H1 (cell line): ENCODE data around the gene GPR180.

ENCODE experiments used
- CHD2 ChIP-seq: IDR thresholded peaks from 2 replicates; pipeline ENCODE4 v1.6.1; 2012; ENCODE audit warnings: low read length, improper control_type of control experiment
- CTCF ChIP-seq, 3 experiments: IDR thresholded peaks; 1 replicate in 2 of 3; 2 replicates in 1 of 3; pipeline versions ENCODE4 v1.5.1 to v1.6.1; 2011; ENCODE audit warnings: low read length in 3 of 3, mild to moderate bottlenecking in 3 of 3, inconsistent platforms in 2 of 3, low read depth in 1 of 3, moderate library complexity in 1 of 3; ENCODE audit not compliant: insufficient read depth in 1 of 3; ENCODE audit errors: control extremely low read depth in 1 of 3
- EP300 ChIP-seq, 2 experiments: IDR thresholded peaks; 1 replicate in 1 of 2; 2 replicates in 1 of 2; pipeline ENCODE4 v1.6.1; 2011 to 2012; ENCODE audit warnings: low read depth in 2 of 2, low read length in 2 of 2, mild to moderate bottlenecking in 2 of 2, borderline replicate concordance in 1 of 2, inconsistent platforms in 1 of 2, moderate library complexity in 1 of 2
- EZH2 ChIP-seq: fragments of 200-600 bp; sonication (generic); IDR thresholded peaks from 2 replicates; pipeline ENCODE4 v1.7.1; 2012; ENCODE audit warnings: low read depth, mild to moderate bottlenecking, moderate library complexity, low read length, inconsistent platforms; ENCODE audit not compliant: severe bottlenecking
- JUND ChIP-seq: IDR thresholded peaks from 2 replicates; pipeline ENCODE4 v1.6.1; 2011; ENCODE audit warnings: mild to moderate bottlenecking, improper control_type of control experiment, low read length
- SIX5 ChIP-seq: IDR thresholded peaks from 2 replicates; pipeline ENCODE4 v1.6.1; 2011; ENCODE audit warnings: mild to moderate bottlenecking, low read depth, low read length
- SP4 ChIP-seq: IDR thresholded peaks from 2 replicates; pipeline ENCODE4 v1.6.1; 2012; ENCODE audit warnings: low read length, inconsistent platforms
- SRF ChIP-seq: IDR thresholded peaks from 2 replicates; pipeline ENCODE4 v1.6.1; 2011; ENCODE audit warnings: mild to moderate bottlenecking, low read depth, low read length, moderate library complexity
- YY1 ChIP-seq: IDR thresholded peaks from 2 replicates; pipeline ENCODE4 v1.6.1; 2011; ENCODE audit warnings: low read depth, mild to moderate bottlenecking, low read length

- TF ChIP-seq CTCF (IDR thresholded peaks at IDR 0.05; ENCODE audit: control extremely low read depth in 1 of 3, insufficient read depth in 1 of 3, low read depth in 1 of 3, low read length in 3 of 3) (no peak), SP4 (no peak), SIX5 (no peak), EP300 (IDR thresholded peaks at IDR 0.05; ENCODE audit: borderline replicate concordance in 1 of 2, low read depth in 2 of 2, low read length in 2 of 2) (no peak), SRF (no peak), YY1 (no peak), EZH2 (no peak), CHD2 (no peak), JUND (no peak)
Measured at GRCh38 chr13:94613051-94613450, 11.4 kb downstream of the GPR180 start.
